ENCODE measurements around the gene CCNH.

Gene CCNH

DNA sequence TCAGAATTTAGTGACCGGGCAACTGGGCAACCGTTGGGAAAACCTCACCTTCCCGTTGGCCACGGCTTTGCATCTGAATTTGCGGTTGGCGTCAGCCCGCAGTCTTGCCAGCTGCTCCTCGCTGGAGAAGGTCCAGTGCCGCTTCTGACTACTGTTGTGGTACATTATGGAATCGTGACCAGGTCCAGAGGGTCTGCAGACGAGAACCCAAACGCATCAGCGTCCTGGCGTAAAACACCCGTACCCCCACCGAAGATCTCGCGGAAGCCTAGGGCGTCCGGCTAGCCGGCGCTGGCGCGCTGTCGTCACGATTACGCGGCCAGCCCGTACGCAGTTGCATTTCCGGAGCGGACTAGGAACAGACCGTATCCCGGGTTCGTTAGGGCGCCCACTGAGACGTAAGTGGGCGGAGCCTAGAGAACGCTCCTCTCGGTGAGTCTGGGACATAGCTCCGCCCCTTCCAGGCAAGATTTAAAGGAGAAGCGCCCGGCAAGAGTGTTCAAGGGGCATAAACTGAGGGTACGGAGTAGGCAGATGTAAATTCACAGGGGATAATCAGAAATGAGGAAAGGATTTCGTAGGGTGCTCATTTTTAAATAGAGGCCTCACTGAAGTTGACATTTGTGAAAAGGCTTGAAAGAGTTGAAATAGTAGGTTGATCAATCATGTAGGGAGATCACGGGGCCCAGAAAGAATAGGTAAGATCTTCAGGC, at the start of gene CCNH:
CCNH (minus strand) TSS at position 301 of the 713 bp plus-strand sequence; CDS start at position 165, 136 bp downstream.
- peak; percentile 99 for DNase-seq

DNA sequence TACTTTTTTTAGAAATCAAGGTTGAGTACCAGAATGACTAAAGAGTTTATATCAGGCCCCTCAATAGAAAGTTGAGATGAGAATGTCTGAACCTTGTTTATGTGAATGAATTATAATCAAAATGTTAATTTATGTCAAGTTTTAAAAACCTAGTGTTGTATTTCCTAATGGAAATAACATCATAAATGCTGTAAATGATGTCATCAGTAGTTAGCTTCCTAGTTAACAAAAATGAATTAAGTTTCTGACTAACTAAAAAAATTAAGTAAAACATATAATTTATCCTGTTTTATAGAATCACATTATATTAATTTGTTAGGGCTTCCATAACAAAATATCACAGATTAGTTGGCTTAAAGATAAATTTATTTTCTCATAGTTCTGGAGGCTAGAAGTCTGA, 45.0 kb upstream of the CCNH start:
- no peak for DNase-seq

- DNase-seq: no peak
These were observed 41.1 kb upstream of the CCNH start for GRCh38 chr5:87453801-87454200.

- DNase-seq: no peak
These were observed 40.1 kb upstream of the CCNH start for GRCh38 chr5:87452837-87453236.

GRCh38 chr5:87442419-87442818, 29.7 kb upstream of the CCNH start:
- DNase-seq: no peak

DNA sequence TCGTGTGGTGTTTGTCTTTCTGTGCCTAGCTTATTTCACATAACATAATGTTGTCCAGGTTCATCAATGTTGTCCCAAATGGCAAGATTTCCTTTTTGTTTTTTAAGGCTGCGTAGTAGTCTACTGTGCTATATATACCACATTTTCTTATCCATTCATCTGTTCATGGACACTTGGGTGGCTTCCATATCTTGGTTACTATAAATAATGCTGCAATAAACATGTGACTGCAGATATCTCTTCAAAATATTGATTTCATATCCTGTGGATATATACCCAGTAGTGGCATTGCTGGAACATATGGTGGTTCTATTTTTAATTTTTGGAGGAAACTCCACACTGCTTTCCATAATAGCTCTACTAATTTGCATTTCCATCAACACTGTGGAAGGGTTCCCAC, 25.5 kb upstream of the CCNH start:
- no peak for DNase-seq

DNA sequence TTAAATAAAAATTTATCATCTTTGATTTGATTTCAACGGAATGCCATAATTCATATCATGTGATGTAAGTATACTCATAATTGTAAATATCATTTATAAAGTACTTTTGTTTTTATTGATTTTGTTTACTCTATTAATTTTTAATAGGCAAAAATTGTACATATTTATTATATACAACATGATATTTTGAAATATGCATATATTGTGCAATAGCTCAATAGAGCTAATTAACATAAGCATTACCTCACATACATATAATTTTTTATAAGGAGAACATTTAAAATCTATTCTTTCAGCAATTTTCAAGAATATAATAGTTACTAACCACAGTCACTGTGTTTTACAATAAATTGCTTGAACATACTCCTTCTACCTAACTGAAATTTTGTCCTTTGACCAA, 25.0 kb upstream of the CCNH start:
- no peak for DNase-seq

GRCh38 chr5:87435144-87435694, 22.5 kb upstream of the CCNH start:
- DNase-seq: no peak

DNA sequence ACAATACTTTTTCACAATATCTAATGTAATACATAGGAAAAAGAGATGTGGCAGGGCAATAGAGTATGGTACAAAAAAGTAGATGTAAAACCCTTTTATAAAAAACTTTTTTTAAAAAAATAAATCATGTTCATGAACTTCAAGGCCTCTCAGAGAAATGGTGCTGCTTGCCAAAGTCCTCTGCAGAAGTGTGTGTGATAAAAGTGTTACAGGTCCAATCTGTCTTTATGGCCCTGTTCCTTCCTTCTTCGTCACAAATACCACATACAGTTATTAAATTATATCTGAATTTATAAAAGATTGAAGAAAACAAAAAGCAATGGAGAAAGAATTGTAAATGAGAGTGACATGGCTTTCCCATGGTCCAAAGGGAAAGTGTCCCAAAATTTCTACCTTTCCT, 21.7 kb upstream of the CCNH start:
- DNase-seq: no peak

DNA sequence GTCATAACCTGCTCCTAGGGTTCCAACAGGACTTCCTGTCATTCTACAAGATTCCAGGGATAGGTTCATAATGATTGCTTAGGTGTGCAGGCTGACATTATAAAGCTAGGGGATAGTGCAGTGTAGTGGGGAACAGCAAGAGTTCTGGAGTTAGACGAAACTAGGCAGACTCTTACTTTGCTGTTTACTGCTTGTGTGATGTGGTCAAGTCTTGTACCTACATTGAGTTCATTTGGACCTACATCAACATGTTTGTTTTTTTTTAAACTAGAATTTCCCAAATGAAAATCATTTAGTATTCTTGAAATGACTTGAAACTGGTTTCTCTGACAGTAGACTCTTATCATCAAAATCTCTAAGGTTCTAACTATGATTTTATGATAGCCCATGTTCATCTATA, 21.2 kb upstream of the CCNH start:
- no peak for DNase-seq

DNA sequence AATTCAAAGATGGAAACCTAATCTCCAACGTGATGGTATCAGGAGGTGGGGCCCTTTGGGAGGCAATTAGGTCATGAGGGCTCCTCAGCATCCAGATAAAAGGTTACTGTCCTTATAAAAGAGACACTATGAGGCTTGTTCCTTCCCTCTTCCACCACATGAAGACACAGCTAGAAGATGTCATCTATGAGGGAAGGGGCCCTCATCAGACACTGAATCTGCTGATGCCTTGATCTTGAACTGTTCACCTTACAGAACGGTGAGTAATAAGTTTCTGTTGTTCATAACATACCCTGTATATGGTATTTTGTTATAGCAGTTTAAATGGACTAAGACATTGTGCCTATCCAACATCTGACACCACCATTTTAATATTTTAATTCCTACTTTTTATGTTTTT, 19.7 kb upstream of the CCNH start:
- DNase-seq: no peak

DNA sequence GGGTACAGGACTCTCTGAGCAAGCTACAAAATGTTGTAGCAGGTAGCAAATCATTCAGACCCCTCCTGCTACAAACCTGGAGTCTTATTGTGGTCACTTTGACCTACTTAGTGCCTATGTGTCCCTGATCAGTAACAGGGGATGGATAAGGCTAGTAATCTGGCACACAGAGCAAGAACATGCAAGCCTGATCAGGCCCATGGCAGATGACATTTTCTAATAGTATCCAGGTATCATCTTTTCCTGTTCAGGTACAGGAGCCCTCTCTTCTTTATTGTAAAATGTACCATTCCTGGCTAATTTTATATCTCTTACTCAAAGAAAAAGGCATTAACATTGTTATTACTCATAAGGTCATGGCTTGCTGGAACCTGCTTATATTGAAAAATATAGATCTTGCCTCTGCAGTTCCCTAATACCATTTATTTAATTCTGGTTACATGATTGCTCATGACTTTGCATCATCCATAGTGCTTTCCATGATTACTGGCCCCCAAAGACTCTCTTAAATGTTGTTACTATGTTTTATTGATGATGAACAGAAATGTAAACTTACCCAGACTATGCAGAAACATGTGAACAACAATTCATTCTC, 18.2 kb upstream of the CCNH start:
- DNase-seq: no peak

DNA sequence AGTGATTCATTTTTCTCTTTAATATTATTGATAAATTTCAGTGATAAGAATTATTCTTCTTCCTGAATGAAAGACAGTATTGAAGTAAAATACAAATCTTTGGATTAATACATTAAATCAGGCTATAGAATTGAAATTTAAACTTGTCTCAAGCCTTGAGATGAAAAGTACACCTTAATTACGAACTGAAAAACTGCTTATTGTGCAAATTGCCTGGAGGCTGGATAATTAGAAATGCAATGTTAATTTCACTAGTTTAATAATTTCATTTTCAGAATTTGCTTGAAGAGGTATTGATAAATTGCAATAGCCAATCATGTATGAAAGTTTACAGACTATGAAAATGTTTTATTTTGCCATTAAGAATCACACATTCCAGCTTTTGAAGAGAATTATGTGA, 11.0 kb upstream of the CCNH start:
- DNase-seq: no peak

DNA sequence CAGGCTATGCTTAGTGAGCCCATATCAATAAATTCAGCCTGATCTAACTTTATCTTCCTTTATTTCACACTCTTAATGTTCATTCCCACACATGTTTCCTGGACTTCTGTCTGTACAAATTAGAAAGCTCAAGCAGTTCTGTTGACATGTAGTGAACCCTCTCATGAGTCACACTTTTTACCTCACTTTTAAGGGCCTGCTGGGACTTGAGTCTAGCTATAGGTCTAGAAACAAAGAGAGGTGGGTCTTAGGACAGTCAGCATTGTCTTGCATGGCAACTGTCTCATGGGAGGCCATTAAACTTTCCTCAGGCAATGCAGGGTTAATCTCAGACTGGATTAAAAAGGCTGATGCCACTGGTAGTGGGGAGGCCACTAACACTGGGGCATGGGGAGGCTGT, 8.6 kb upstream of the CCNH start:
- DNase-seq: no peak

DNA sequence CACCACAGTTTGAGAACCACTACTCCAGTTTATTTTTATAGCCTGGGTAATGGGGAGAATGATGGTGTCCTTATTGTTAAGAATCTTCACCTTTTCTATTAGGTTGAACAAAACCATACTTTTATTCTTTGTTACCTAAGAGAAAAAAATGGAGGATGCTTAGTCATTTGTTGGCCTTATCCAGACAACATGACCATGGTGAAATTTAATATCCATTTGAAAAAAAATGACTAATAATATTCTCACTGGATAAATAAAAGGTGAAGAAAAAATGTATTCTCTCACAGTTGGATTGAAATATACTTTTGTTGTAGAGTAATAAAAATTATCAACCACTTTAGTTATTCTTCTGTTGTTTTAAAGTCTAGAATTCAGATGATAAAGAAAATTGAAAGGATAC, 5.8 kb upstream of the CCNH start:
- no peak for DNase-seq

GRCh38 chr5:87413343-87413645, 564 bp upstream of the CCNH start:
- DNase-seq: no peak

DNA sequence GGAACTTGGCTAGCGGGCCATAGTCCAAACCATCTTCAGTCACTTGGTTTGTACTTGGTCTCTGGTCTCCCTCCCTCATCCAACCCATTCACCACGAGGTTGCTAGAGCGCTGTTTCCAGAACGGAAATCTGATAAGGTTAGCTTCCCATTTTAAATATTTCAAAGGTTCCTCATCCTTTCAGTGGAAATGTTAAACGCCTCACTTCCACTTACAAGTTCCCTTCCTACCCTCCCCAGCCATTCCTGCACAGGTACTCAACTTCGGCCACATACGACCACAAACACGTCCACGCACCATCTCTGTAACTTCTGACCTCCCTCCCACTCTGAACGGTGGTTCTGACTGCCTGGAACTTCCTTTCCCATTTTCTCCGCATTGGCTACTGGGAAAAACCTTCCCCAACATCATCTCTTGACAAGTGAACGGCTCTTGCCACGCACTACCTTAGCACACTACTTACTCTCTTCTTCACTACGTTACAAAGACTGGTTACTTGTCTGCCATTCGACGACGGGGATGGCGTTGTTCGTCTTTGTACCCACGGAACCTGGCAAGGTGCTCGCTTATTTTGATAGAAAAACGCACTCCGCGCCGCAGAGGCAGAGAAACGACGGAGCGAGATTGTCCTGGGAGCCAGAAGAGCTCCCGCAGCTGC, 629 bp downstream of the CCNH start:
- no peak for DNase-seq

GRCh38 chr5:87411586-87411972, 1.2 kb downstream of the CCNH start:
- DNase-seq: no peak

DNA sequence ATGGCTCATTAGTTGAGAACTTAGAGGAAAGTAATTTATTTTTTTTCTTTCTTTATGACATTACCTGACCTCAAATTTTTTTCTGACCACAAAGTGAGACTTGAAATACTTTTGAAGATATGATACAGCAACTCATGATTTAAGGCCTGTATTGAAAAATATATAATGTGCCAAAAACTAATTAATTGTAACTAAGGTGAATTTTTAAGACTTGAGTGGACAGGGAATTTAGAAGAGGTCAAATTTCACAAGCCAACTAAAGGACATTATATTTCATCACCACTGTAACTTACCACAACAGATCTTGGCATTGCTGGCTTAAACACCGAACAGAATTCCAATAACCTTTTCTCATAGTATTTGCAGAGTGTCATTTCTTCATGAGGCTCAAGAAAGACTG, 1.8 kb downstream of the CCNH start:
- no peak for DNase-seq

- no peak for DNase-seq
These were observed 4.5 kb downstream of the CCNH start for GRCh38 chr5:87408204-87408603.

GRCh38 chr5:87405472-87406155, 7.1 kb downstream of the CCNH start:
- DNase-seq: no peak

DNA sequence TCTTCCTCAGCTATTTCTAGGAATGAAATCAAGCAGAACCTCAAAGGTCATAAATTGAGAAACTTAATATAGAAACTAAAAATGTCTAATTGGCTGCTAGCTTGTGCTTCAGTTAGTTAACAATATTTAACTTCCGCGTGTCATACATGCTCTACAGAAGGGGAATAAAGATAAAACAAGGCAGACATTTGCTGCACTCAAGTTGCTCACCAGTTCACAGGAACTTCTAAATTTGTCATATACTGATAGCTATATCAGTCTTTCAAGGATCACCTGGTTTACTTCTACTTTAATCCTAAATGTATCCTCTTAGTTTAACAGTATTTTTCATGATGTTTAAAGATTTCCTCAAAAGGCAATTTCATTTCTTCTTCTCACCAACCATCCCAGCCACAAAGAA, 8.4 kb downstream of the CCNH start:
- DNase-seq: no peak

- DNase-seq: no peak
These were observed 8.8 kb downstream of the CCNH start for GRCh38 chr5:87403899-87404298.

GRCh38 chr5:87403409-87403808, 9.3 kb downstream of the CCNH start:
- no peak for DNase-seq

All from amniotic stem cell (primary cell).